H9 (cell line): ENCODE results near the gene DARS1. TPM values are rescaled to one million over a fixed set of nuclear protein-coding genes. Genes with fewer than 3 reads are reported as not detected.

Experiments used
- DNase-seq: peaks from one replicate; pipeline ENCODE4 v3.0.0-alpha.2; 2017
- H2AFZ ChIP-seq: one replicate; pipeline ENCODE4 v1.6.1; 2013; ENCODE audit warnings: mild to moderate bottlenecking, low read length, control low read depth, moderate library complexity
- H2AK5ac ChIP-seq: 2 replicates; pipeline ENCODE4 v1.6.1; 2013; ENCODE audit warnings: low read length, control low read depth, mixed read lengths; ENCODE audit not compliant: insufficient read length
- H2BK120ac ChIP-seq: one replicate; pipeline ENCODE4 v1.6.1; 2013; ENCODE audit warnings: low read depth, mild to moderate bottlenecking, low read length, control low read depth, inconsistent platforms; ENCODE audit not compliant: poor library complexity, severe bottlenecking
- H2BK12ac ChIP-seq: 2 replicates; pipeline ENCODE4 v1.6.1; 2013; ENCODE audit warnings: low read length, control low read depth, mixed read lengths, low read depth; ENCODE audit not compliant: insufficient read length
- H2BK15ac ChIP-seq: 2 replicates; pipeline ENCODE4 v1.6.1; 2013; ENCODE audit warnings: low read depth, low read length, control low read depth
- H2BK20ac ChIP-seq: one replicate; pipeline ENCODE4 v1.6.1; 2013; ENCODE audit warnings: low read depth, mild to moderate bottlenecking, low read length, control low read depth, inconsistent platforms; ENCODE audit not compliant: poor library complexity, severe bottlenecking
- H2BK5ac ChIP-seq: 2 replicates; pipeline ENCODE4 v1.6.1; 2013; ENCODE audit warnings: low read length, control low read depth, mixed read lengths; ENCODE audit not compliant: insufficient read length
- H3K14ac ChIP-seq: 2 replicates; pipeline ENCODE4 v1.6.1; 2013; ENCODE audit warnings: low read length, control low read depth; ENCODE audit not compliant: insufficient read depth
- H3K18ac ChIP-seq: 2 replicates; pipeline ENCODE4 v1.6.1; 2013; ENCODE audit warnings: low read depth, mild to moderate bottlenecking, mixed read lengths, low read length, control low read depth; ENCODE audit not compliant: insufficient read length
- H3K23ac ChIP-seq: 2 replicates; pipeline ENCODE4 v1.6.1; 2013; ENCODE audit warnings: low read length, control low read depth, mixed read lengths, low read depth; ENCODE audit not compliant: insufficient read length
- H3K23me2 ChIP-seq: 2 replicates; pipeline ENCODE4 v1.6.1; 2013; ENCODE audit warnings: low read depth, mild to moderate bottlenecking, mixed read lengths, low read length, control low read depth; ENCODE audit not compliant: insufficient read length, poor library complexity, severe bottlenecking
- H3K27ac ChIP-seq: 2 replicates; pipeline ENCODE4 v1.5.1; 2013; ENCODE audit warnings: low read length, control low read depth, mixed read lengths, low read depth; ENCODE audit not compliant: insufficient read length
- H3K27me3 ChIP-seq: 2 replicates; pipeline ENCODE4 v1.6.1; 2013; ENCODE audit warnings: low read length, control low read depth, inconsistent platforms; ENCODE audit not compliant: insufficient read depth
- H3K4ac ChIP-seq: 2 replicates; pipeline ENCODE4 v1.6.1; 2013; ENCODE audit warnings: low read depth, mild to moderate bottlenecking, control low read depth, inconsistent platforms, low read length, moderate library complexity
- H3K4me1 ChIP-seq: 2 replicates; pipeline ENCODE4 v1.6.1; 2013; ENCODE audit warnings: low read length, control low read depth, inconsistent platforms; ENCODE audit not compliant: insufficient read depth
- H3K4me2 ChIP-seq: 2 replicates; pipeline ENCODE4 v1.6.1; 2013; ENCODE audit warnings: low read length, control low read depth, mixed read lengths; ENCODE audit not compliant: insufficient read length, insufficient read depth
- H3K56ac ChIP-seq: 2 replicates; pipeline ENCODE4 v1.6.1; 2013; ENCODE audit warnings: low read depth, mild to moderate bottlenecking, mixed read lengths, low read length, control low read depth; ENCODE audit not compliant: insufficient read length
- H3K79me1 ChIP-seq: 2 replicates; pipeline ENCODE4 v1.6.1; 2013; ENCODE audit warnings: low read depth, mild to moderate bottlenecking, moderate library complexity, low read length, control low read depth, inconsistent platforms; ENCODE audit not compliant: insufficient read depth, poor library complexity, severe bottlenecking
- H3K79me2 ChIP-seq: 2 replicates; pipeline ENCODE4 v1.6.1; 2013; ENCODE audit warnings: low read length, control low read depth, inconsistent platforms; ENCODE audit not compliant: insufficient read depth
- H3K9ac ChIP-seq: 2 replicates; pipeline ENCODE4 v1.6.1; 2013; ENCODE audit warnings: low read length, control low read depth, mixed read lengths; ENCODE audit not compliant: insufficient read length; ENCODE audit errors: extremely low read depth
- H3K9me3 ChIP-seq: one replicate; pipeline ENCODE4 v1.6.1; 2013; ENCODE audit warnings: low read depth, low read length, inconsistent platforms; ENCODE audit not compliant: control insufficient read depth
- H3T11ph ChIP-seq: one replicate; pipeline ENCODE4 v1.6.1; 2013; ENCODE audit warnings: mild to moderate bottlenecking, low read length, control low read depth, inconsistent platforms
- H4K20me1 ChIP-seq: one replicate; pipeline ENCODE4 v1.6.1; 2013; ENCODE audit not compliant: control insufficient read depth, insufficient read length, insufficient read depth
- H4K5ac ChIP-seq: 2 replicates; pipeline ENCODE4 v1.6.1; 2013; ENCODE audit warnings: low read depth, mild to moderate bottlenecking, mixed read lengths, low read length, control low read depth; ENCODE audit not compliant: insufficient read length
- H4K8ac ChIP-seq: replicated peaks from 2 replicates; pipeline ENCODE4 v1.6.1; 2013; ENCODE audit warnings: low read length, control low read depth, mixed read lengths, low read depth; ENCODE audit not compliant: insufficient read length
- H4K91ac ChIP-seq: 2 replicates; pipeline ENCODE4 v1.6.1; 2013; ENCODE audit warnings: low read depth, mild to moderate bottlenecking, moderate library complexity, mixed read lengths, low read length, control low read depth; ENCODE audit not compliant: insufficient read length
- H3K27ac Mint-ChIP-seq, 3 experiments: 2 replicates in 2 of 3; 3 replicates in 1 of 3; pipeline ENCODE4 v1.8.0; 2020 to 2021; ENCODE audit warnings: mixed read lengths in 3 of 3, mild to moderate bottlenecking in 1 of 3, moderate library complexity in 1 of 3
- H3K27me3 Mint-ChIP-seq: 2 replicates; pipeline ENCODE4 v1.8.0; 2021; ENCODE audit warnings: low read depth, mild to moderate bottlenecking, moderate library complexity, mixed read lengths
- H3K36me3 Mint-ChIP-seq, 3 experiments: 2 replicates in 2 of 3; 3 replicates in 1 of 3; pipeline ENCODE4 v1.8.0; 2020 to 2021; ENCODE audit warnings: low read depth in 3 of 3, mixed read lengths in 3 of 3; ENCODE audit not compliant: insufficient read depth in 1 of 3
- H3K4me1 Mint-ChIP-seq, 2 experiments: 2 replicates each; pipeline ENCODE4 v1.8.0; 2020; ENCODE audit warnings: mixed read lengths in 2 of 2
- H3K4me3 Mint-ChIP-seq, 2 experiments: 2 replicates in 1 of 2; 3 replicates in 1 of 2; pipeline ENCODE4 v1.8.0; 2020 to 2021; ENCODE audit warnings: mild to moderate bottlenecking in 2 of 2, mixed read lengths in 2 of 2, moderate library complexity in 1 of 2
- H3K9me3 Mint-ChIP-seq, 2 experiments: 2 replicates in 1 of 2; 3 replicates in 1 of 2; pipeline ENCODE4 v1.8.0; 2020; ENCODE audit warnings: mild to moderate bottlenecking in 2 of 2, mixed read lengths in 2 of 2, moderate library complexity in 1 of 2
- WGBS: extraction: QIAGEN DNeasy Blood & Tissue Kit; methylation state at CpG from one replicate; pipeline ENCODE4 v1.1.7; 2013; ENCODE audit warnings: missing lambda C conversion rate, low lambda C conversion rate, mixed read lengths; ENCODE audit not compliant: insufficient read length; ENCODE audit errors: extremely low coverage; 5-methylcytosine and 5-hydroxymethylcytosine counted together
- total RNA-seq: library from RNA; stranded (reverse); gene quantifications from 2 replicates; pipeline ENCODE4 v1.2.1, GENCODE V29; 2021
- TF ChIP-seq, protein P1 (sequence below): fragments of 200-600 bp; sonication (generic); conservative IDR thresholded peaks from 3 replicates; pipeline ENCODE4 v1.8.0; 2021; ENCODE audit warnings: antibody characterized with exemption, mild to moderate bottlenecking

The DARS1 gene
- total RNA-seq, 1 experiment from 2014 or later, result 117 TPM

- H3K79me1 ChIP-seq, result peaks cover 4% of the 10 kb centered on the region
- no peak overlapping the region for H4K8ac ChIP-seq
- TF ChIP-seq, protein P1, sequence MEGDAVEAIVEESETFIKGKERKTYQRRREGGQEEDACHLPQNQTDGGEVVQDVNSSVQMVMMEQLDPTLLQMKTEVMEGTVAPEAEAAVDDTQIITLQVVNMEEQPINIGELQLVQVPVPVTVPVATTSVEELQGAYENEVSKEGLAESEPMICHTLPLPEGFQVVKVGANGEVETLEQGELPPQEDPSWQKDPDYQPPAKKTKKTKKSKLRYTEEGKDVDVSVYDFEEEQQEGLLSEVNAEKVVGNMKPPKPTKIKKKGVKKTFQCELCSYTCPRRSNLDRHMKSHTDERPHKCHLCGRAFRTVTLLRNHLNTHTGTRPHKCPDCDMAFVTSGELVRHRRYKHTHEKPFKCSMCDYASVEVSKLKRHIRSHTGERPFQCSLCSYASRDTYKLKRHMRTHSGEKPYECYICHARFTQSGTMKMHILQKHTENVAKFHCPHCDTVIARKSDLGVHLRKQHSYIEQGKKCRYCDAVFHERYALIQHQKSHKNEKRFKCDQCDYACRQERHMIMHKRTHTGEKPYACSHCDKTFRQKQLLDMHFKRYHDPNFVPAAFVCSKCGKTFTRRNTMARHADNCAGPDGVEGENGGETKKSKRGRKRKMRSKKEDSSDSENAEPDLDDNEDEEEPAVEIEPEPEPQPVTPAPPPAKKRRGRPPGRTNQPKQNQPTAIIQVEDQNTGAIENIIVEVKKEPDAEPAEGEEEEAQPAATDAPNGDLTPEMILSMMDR, result no peak
- H3K9me3 ChIP-seq, result no peaks in the 10 kb centered on the region
- H4K91ac ChIP-seq, result no peak overlapping the region
- no peak for DNase-seq
- H2BK5ac ChIP-seq, result no peak overlapping the region
- no peak overlapping the region for H3K23ac ChIP-seq
- Mint-ChIP-seq H3K27ac (peak overlapping the region; percentile 72 to 95 (median 94); a peak in 6 of 7 replicates), H3K4me1 (peaks cover 31 to 32% of the 10 kb centered on the region in 2 experiments), H3K9me3 (no peaks in the 10 kb centered on the region), H3K27me3 (no peaks in the 10 kb centered on the region), H3K36me3 (peaks cover 0 to 14% (median 6%) of the 10 kb centered on the region in 3 experiments; a peak in 5 of 7 replicates), H3K4me3 (peak overlapping the region in 1 of 2 experiments; percentile 2; a peak in 1 of 5 replicates)
- no peak overlapping the region for H3K4ac ChIP-seq
- H3K4me2 ChIP-seq, result no peak overlapping the region
- no peak overlapping the region for H2BK120ac ChIP-seq
- no peak overlapping the region for H3K56ac ChIP-seq
- no peak overlapping the region for H2BK15ac ChIP-seq
- no peak overlapping the region for H2AFZ ChIP-seq
- no peaks in the 10 kb centered on the region for H3K27me3 ChIP-seq
- no peak overlapping the region for H4K5ac ChIP-seq
- H3K18ac ChIP-seq, result no peak overlapping the region
- no peak overlapping the region for H3K9ac ChIP-seq
- H3T11ph ChIP-seq, result no peak overlapping the region
- H3K79me2 ChIP-seq, result no peaks in the 10 kb centered on the region; the same call in 1 of the 2 replicates
- H3K14ac ChIP-seq, result no peak overlapping the region
- no peak overlapping the region for H3K27ac ChIP-seq
- no peak overlapping the region for H2BK20ac ChIP-seq
- peaks cover 4% of the 10 kb centered on the region; the same call in 1 of the 2 replicates for H3K4me1 ChIP-seq
- no peaks in the 10 kb centered on the region for H3K23me2 ChIP-seq
- H2BK12ac ChIP-seq, result no peak overlapping the region
- H2AK5ac ChIP-seq, result no peak overlapping the region
- no peaks in the 10 kb centered on the region for H4K20me1 ChIP-seq
- no CpG with 5 or more reads among the region's 4 CpGs for WGBS
These were observed 22.9 kb downstream of the DARS1 start for GRCh38 chr2:135962366-135963123.
